ENCODE data around the gene OR5AU1. TPM values are rescaled to one million over a fixed set of nuclear protein-coding genes. Genes with fewer than 3 reads are reported as not detected.
A peak's percentile ranks its signal among the peaks of the same experiment; 100 is the strongest.
"Not testable (repeated sequence)": the region's sequence is repeated elsewhere in the genome, so short reads cannot be mapped to it uniquely, and the experiment has no call there.

Gene OR5AU1
- total RNA-seq, 1 donor from 2014 or later = not detected

GRCh38 chr14:21182166-21182565 is 26.3 kb upstream of the OR5AU1 start:
- ATAC-seq = no peak
- DNase-seq (ENCODE audit: low spot score) = no peak

- ATAC-seq (no peak), DNase-seq (ENCODE audit: low spot score) (no peak)
Measured at GRCh38 chr14:21171128-21171527, 15.3 kb upstream of the OR5AU1 start.

DNA sequence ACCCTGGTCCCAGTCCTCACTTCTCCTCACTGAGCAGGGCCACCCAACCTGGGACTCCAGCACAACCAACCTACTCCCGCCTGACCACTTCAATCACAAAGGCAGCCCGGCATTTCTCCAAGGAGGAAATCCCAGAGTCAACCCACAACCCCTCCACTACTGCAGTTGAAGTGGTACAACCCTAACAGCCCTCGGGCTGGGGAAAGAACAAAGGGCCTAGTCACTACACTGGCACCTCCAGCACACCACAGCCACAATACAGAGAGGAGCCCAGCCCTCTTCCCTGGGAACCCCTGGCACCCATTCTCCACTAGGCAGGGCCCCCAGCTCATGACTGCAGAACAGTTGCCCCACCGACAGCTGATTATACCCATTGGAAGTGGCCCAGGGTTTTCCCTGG is 13.7 kb upstream of the OR5AU1 start:
- ATAC-seq (no peak), DNase-seq (ENCODE audit: low spot score) (no peak)

DNA sequence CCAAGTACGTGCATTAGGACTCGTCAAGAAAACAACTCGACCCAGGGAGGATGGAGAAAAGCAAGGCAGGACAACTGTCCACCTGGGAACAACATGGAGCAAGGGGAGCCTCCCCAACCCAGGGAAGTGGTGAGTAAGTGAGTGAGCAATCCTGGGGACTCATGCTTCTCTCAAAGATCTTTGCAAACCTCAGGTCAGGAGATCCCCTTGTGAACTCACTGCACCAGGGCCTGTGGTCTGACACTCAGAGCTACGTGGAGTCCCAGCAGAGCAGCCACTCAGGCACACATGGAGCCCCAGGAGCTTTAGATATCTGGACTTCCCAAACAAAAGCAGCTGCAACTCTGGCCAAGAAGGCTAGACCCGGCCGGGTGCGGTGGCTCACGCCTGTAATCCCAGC is 12.2 kb upstream of the OR5AU1 start:
- ATAC-seq (no peak), DNase-seq (ENCODE audit: low spot score) (no peak)

DNA sequence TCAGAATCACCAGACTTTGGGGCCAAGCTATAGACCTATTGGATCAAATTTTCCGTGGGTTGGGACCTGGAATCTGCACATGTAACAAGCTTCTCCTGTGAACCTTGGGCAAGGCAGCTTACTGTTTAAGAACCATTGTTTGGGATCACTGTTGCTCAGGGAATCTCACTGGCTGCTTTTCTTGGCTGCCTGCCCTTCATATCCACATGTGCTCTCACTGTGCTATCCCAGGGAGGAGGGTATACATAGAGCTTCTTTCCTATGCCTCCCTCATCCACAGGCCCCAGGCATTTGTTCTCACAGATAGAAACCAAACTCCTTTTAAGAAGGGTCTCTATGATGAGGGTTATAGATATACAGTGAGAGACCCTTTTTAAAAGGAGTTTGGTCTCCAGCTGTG is 9.8 kb upstream of the OR5AU1 start:
- DNase-seq (ENCODE audit: low spot score); ATAC-seq: not testable (repeated sequence)

DNA sequence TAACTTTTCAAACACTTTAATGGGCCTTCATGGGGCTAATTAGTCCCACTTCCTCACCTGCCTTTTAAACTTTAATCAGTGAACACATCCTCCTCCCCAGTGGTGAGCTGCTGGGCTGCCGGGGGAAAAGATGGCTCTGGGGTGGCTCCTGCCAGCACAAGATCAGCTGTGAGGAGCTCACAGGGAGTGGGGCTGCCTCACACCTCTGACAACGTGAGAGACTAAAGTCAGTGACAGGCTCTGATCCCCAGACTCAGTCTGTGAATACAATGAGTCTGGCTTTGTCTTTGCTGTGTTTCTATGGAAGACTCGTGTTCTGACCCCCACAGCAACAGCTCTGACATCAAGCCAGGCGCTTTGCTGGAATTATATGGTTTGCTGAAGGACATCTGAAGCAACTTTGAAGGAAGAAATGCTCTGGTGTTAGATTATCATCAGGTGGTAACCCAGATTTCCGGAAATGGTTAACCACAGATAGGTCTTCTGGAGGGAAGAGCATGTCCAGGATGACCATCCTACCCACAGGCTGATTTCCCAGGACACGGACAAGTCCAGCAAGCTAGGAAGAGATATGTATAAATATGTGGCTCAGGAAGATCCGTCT is 9.2 kb upstream of the OR5AU1 start:
- DNase-seq (ENCODE audit: low spot score); ATAC-seq: not testable (repeated sequence)

- ATAC-seq (no peak), DNase-seq (ENCODE audit: low spot score) (no peak)
Measured at GRCh38 chr14:21163871-21164291, 8.0 kb upstream of the OR5AU1 start.

GRCh38 chr14:21162081-21162480 is 6.2 kb upstream of the OR5AU1 start:
- DNase-seq (ENCODE audit: low spot score) = no peak

GRCh38 chr14:21160061-21160610 is 4.3 kb upstream of the OR5AU1 start:
- ATAC-seq = no peak

More at GRCh38 chr14:21162081-21162480, 6.2 kb upstream of the OR5AU1 start:
- no peak for ATAC-seq

DNA sequence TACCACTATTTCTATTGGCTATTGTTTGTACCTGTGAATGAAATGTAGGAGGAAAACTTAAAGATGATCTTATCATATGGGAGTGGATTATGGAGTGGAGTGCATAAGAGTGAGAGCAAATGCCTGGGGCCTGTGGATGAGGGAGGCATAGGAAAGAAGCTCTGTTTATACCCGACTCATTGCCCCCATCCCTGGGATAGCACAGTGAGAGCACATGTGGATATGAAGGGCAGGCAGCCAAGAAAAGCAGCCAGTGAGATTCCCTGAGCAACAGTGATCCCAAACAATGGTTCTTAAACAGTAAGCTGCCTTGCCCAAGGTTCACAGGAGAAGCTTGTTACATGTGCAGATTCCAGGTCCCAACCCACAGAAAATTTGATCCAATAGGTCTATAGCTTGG is 2.3 kb upstream of the OR5AU1 start:
- not testable (repeated sequence) for ATAC-seq; DNase-seq (ENCODE audit: low spot score)

More at GRCh38 chr14:21160061-21160610, 4.3 kb upstream of the OR5AU1 start:
- no peak for DNase-seq (ENCODE audit: low spot score)

DNA sequence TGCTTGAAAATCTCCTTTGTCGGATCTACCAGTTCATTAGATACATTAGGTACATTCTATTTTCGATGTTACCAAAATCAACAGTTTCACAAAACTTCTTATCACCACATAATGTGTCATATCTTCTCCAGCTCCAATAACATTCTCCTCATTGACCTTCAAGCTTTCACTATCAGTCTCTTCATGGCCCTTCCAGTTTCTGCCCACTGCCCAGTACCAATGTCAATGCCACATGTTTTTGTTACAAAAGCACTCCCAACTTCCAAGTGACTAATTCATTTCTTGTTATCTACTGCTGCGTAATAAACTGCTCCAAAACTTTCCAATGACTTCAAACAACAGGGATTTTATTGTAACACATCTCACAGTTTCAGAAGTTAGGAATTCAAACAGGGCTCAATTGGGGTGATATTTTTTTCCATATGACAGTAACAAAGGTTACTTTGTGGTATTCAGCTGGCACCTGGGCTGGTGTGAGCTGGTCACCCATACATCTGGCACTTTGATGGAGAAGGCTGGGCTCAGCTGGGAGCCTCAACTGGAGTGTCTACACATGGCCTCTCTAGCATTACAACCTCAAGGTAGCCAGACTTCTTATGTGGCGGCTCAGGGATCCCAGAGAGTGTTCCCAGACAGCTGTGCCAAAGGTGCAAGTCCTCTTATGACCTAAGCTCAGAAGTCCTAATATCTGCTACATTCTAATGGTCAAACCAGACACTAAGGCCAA is 6.1 kb downstream of the OR5AU1 start:
- ATAC-seq (no peak), DNase-seq (ENCODE audit: low spot score) (no peak)

- DNase-seq (ENCODE audit: low spot score) (no peak), ATAC-seq (no peak)
Measured at GRCh38 chr14:21145437-21145836, 10.4 kb downstream of the OR5AU1 start.

DNA sequence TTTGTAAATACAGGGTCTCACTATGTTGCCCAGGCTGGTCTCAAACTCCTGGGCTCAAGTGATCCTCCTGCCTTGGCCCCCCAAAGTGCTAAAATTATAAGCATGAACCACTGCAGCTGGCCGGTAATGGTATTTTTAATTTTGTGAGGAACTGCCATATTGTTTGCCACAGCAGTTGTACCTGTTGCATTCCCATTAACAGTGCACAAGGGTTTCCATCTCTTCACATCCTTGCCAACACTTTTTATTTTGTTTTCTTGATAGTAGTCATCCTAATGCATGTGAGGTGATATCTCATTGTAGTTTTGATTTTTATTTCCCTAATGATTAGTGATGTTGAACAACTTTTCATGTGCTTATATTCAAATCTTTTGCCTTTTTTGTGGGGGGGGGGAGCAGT is 13.5 kb downstream of the OR5AU1 start:
- ATAC-seq (no peak), DNase-seq (ENCODE audit: low spot score) (no peak)

DNA sequence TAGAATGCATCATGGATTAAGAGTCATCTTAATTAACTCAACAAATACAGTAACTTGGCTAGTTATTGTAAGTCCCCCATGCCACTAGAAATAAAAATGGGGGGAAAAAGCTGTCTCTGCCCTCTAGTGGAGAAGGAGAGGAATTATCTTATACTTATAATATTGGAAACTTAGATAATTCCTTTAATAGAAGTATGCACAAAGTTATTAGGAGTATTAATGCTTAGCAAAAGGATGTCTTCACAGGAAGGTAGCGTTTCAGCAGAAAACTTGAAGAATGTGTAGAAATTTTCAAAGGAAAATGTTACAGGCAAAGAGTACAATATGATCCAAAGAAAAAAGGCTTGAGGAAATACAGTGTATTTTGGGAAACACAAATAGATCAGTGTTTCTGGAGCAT is 19.8 kb downstream of the OR5AU1 start:
- ATAC-seq (peak; percentile 51), DNase-seq (ENCODE audit: low spot score) (no peak)

GRCh38 chr14:21133901-21134300 is 22.0 kb downstream of the OR5AU1 start:
- ATAC-seq = no peak
- DNase-seq (ENCODE audit: low spot score) = no peak

DNA sequence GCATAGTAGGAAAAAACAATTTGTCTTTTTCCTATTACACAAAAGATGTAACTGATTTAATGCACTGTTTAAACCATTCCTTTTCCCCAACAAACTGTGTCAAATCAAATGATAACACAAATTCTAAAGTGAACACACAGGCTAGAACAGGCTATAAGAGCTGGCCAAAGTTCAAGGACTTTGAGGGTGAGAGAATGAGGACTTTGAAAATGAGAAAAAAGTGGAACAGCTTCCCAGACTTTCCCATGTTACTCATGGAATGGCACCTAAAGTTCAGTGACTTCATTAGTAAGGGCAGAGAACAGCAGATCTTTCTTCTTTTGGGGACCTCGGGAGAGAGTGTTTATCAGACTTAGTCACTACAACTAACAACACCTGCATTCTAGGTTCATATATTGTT is 32.4 kb downstream of the OR5AU1 start:
- ATAC-seq (no peak), DNase-seq (ENCODE audit: low spot score) (no peak)

GRCh38 chr14:21121122-21121521 is 34.7 kb downstream of the OR5AU1 start:
- ATAC-seq (no peak), DNase-seq (ENCODE audit: low spot score) (no peak)

- DNase-seq (ENCODE audit: low spot score) = no peak
- ATAC-seq = no peak
Measured at GRCh38 chr14:21120686-21121085, 35.2 kb downstream of the OR5AU1 start.

GRCh38 chr14:21118933-21119332 is 36.9 kb downstream of the OR5AU1 start:
- DNase-seq (ENCODE audit: low spot score) = no peak
- no peak for ATAC-seq

DNA sequence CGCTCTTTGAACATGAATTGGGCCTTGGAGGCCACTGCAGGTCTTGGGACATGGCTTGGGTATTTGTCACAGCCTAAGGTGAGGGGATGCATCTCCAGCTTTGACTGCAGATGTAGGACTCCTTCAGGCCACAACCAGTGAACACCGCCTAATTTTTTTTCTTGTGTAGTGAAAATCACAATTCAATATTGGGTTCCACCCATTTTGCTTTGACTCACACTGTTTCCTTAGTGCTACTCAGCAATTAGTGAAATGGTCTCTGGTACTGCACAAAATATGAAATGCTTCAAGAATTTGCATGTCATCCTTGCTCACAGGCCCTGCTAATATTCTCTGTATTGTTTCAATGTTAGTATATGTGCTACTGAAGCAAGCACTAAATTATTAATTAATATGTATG is 42.5 kb downstream of the OR5AU1 start:
- DNase-seq (ENCODE audit: low spot score) (no peak), ATAC-seq (no peak)

- ATAC-seq (no peak), DNase-seq (ENCODE audit: low spot score) (no peak)
Measured at GRCh38 chr14:21112255-21112654, 43.6 kb downstream of the OR5AU1 start.

All from left lobe of liver (tissue), 2 donors.